AG04449 (cell line): ENCODE measurements around the gene KCNA10.

Source experiments
- CTCF ChIA-PET: fragments of 350-600 bp; formaldehyde crosslinking; extraction: SDS; loops from one replicate; lab custom pipeline; 2021; ENCODE audit warnings: antibody characterized with exemption; lab: Yijun Ruan, JAX
- POLR2A ChIA-PET: fragments of 400-600, 350-600 bp; formaldehyde crosslinking; extraction: SDS; loops from one replicate; lab custom pipeline; 2020; ENCODE audit warnings: antibody characterized with exemption, inconsistent platforms; lab: Yijun Ruan, JAX
- DNase-seq: peaks from one replicate; pipeline ENCODE4 v3.0.0-alpha.2; 2010; ENCODE audit warnings: low read depth, low spot score
- H3K4me3 ChIP-seq: 2 replicates; pipeline ENCODE4 v1.5.1; 2011; ENCODE audit warnings: low read depth, mild to moderate bottlenecking, control low read depth, low read length
- TF ChIP-seq, protein P1 (sequence below): IDR thresholded peaks from one replicate; pipeline ENCODE4 v1.5.1; 2011; ENCODE audit warnings: mild to moderate bottlenecking, moderate library complexity, low read length, control low read depth, inconsistent platforms; ENCODE audit not compliant: insufficient read depth; ENCODE audit errors: missing control alignments

KCNA10 gene

DNA sequence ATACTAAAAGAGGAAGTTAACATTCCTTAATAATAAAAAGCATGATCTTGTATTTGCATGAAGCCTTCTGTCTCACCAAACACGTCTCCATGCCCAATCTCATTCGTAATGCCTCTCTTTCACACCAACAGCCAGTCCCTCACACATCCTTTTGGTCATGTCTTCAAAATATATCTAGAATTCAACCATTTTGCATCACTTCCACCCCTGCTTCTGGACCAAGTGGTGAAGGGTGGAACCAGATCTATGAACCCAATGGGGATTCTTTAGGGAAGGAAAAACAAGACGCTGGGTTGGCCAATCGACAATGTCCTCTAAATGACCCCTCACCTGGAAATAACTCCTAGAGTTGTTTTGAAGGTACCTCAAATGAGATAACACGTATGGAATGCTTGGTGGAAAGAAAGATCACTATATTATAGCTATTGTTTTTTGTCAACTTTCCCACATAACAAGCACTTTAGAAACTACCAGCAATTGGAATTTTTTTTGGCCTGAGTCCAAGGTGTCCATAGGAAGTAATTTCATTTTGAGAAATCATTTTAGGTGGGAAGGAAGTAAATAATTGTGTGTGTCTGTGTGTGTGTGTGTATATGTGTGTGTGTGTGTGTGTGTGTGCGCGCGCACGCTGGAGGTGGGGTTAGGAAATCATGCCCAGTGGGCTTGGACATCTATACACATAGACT lies at the start of gene KCNA10:
Gene KCNA10, minus strand, starts transcription at position 51 of the 686 bp plus-strand sequence. CDS start 388 bp downstream, outside the sequence.
- POLR2A ChIA-PET: no interaction called here
- no peak for DNase-seq
- CTCF ChIA-PET: interaction anchor here (0.7 to 1.4 kb wide), 2 partner anchors 36 to 107 kb away, joined by 3 read pairs; no protein-coding TSS in a partner anchor
- H3K4me3 ChIP-seq: no peak within 1 kb of the TSS
- TF ChIP-seq, protein P1, sequence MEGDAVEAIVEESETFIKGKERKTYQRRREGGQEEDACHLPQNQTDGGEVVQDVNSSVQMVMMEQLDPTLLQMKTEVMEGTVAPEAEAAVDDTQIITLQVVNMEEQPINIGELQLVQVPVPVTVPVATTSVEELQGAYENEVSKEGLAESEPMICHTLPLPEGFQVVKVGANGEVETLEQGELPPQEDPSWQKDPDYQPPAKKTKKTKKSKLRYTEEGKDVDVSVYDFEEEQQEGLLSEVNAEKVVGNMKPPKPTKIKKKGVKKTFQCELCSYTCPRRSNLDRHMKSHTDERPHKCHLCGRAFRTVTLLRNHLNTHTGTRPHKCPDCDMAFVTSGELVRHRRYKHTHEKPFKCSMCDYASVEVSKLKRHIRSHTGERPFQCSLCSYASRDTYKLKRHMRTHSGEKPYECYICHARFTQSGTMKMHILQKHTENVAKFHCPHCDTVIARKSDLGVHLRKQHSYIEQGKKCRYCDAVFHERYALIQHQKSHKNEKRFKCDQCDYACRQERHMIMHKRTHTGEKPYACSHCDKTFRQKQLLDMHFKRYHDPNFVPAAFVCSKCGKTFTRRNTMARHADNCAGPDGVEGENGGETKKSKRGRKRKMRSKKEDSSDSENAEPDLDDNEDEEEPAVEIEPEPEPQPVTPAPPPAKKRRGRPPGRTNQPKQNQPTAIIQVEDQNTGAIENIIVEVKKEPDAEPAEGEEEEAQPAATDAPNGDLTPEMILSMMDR: no peak

DNA sequence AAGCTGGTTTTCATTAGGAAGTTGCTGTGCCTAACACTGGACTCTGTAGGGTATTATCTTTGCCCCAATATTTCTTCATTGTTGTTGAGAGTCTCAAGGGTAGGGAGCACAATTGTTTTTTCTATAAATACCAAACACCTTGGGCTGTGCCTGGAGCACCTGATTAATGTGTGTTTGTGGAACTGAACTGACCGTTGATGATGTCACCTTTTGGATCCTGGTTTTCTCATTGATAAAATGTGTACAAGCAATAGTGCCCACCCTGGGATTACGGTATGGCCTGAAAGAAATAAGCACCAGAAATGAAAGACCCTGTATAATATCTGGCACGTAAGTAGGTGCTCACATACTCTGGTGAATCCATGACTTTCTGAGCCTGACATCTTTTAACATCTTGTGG lies 47.9 kb upstream of the KCNA10 start:
- ChIA-PET POLR2A (no interaction called here), CTCF (no interaction called here)
- TF ChIP-seq, protein P1: no peak
- H3K4me3 ChIP-seq: no peak overlapping the region
- no peak for DNase-seq

DNA sequence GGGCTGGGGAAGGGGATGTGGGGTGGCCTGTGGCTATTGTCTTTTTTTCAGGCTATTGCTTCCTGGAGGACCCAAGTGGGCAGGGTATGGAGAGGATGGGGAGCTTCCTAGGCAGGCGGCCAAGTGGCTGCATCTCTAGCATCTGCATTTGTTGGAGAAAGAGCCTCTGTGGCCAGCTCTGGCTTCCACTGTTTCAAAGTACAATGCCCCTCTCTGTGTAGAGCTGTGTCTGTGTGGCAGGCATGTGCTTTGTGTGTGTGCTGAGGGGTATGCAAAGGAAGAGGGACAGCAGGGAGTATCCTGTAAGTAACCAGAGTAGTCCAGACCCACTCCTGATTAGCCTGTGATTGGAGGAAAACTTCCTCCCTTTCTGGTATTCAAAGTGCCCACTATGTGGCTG lies 46.6 kb upstream of the KCNA10 start:
- POLR2A ChIA-PET: no interaction called here

DNA sequence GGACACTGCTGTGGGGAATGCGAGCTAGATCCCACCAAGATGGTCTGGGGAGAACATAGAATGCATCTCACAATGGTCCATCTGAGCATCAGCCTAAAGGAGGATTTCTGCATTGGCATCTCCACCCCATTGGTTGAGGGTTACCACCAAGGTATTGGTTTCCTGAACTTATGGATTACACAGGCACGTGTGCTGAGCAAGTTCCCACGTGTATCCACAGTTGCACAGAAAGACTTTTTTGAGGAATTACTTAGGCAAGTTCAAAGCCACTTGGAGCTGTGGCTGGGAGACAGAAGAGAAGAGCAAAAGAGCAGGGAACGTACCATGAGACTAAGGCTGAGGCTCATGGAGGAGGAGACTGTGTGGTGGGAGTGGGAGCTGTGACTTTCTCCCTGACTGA lies 44.1 kb upstream of the KCNA10 start:
- no peak for DNase-seq
- no peak overlapping the region for H3K4me3 ChIP-seq
- POLR2A ChIA-PET: no interaction called here
- TF ChIP-seq, protein P1: no peak
- CTCF ChIA-PET: no interaction called here

More for the DNA sequence above, 46.6 kb upstream of the KCNA10 start:
- no peak for DNase-seq
- CTCF ChIA-PET: no interaction called here
- TF ChIP-seq, protein P1: no peak
- no peak overlapping the region for H3K4me3 ChIP-seq

DNA sequence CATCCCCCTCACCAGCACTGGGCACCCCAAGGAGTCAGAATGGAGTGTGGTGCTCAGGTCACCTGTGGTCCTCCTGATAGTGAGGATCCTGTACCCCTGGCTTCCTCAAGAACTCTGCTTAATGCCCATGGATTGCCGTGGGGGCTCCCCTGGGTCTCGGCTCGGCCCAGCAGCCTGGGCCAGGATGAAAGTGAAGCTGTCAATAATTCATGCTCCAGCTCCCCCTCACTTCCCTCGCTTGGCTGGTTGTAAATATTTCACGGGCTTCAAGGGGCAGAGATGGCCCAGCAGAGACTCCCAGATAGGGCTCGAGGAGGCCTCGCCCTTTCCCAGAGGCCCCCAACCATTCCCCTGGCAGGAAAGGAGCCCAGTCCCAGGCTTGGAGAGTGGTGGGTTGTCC lies 42.6 kb upstream of the KCNA10 start:
- DNase-seq: no peak
- ChIA-PET CTCF (no interaction called here), POLR2A (no interaction called here)
- TF ChIP-seq, protein P1: no peak
- H3K4me3 ChIP-seq: no peak overlapping the region

DNA sequence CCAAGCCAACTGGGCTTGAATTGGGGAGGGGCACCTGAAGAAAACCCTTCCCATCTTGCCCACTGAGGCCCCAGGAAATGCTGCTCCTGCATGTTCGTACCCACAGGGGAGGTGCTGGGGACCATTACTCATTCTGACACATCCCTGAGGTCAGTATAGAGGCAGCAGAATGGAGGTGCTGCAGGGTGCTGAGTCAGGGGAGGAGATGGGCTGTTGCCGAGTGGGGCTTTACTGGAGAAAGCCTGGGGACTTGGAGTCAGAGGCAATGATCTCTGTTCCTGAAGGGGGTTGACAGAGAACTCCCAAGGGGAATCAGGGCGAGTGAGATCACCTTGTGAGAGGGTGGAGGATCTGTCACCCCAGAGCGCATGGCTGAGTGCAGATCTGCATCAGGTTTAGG lies 40.2 kb upstream of the KCNA10 start:
- no peak for DNase-seq
- POLR2A ChIA-PET: no interaction called here
- TF ChIP-seq, protein P1: no peak
- no peak overlapping the region for H3K4me3 ChIP-seq
- CTCF ChIA-PET: no interaction called here
